ENCODE data around the gene OR4F6.
"Not testable (repeated sequence)": the region's sequence is repeated elsewhere in the genome, so short reads cannot be mapped to it uniquely, and the experiment has no call there.

OR4F6 gene

GRCh38 chr15:101803209-101803608 is at the start of gene OR4F6:
Gene OR4F6, plus strand, starts transcription at chr15:101803509. Its CDS starts 2,211 bp downstream, at chr15:101805720.
- Histone ChIP-seq H3K27ac (ENCODE audit: low read depth, low read length) (no peak within 1 kb of the TSS), H3K9ac (ENCODE audit: low read length) (no peak within 1 kb of the TSS), H3K36me3 (ENCODE audit: insufficient read depth, low read length) (no peaks in the 10 kb centered on the region), H3K9me3 (ENCODE audit: low read length) (no peaks in the 10 kb centered on the region), H3K4me1 (ENCODE audit: insufficient read depth, low read length) (no peaks in the 10 kb centered on the region), H3K27me3 (ENCODE audit: control insufficient read depth in 1 of 2, insufficient read depth in 2 of 2, low read length in 2 of 2) (no peaks in the 10 kb centered on the region), H3K4me3 (ENCODE audit: low read depth in 1 of 2, low read length in 2 of 2) (no peak within 1 kb of the TSS)

GRCh38 chr15:101764669-101765339 is 38.5 kb upstream of the OR4F6 start:
- H3K27ac ChIP-seq (ENCODE audit: low read depth, low read length); H3K9me3 ChIP-seq (ENCODE audit: low read length); H3K4me1 ChIP-seq (ENCODE audit: insufficient read depth, low read length); H3K27me3 ChIP-seq (ENCODE audit: control insufficient read depth in 1 of 2, insufficient read depth in 2 of 2, low read length in 2 of 2); H3K9ac ChIP-seq (ENCODE audit: low read length); H3K36me3 ChIP-seq (ENCODE audit: insufficient read depth, low read length); H3K4me3 ChIP-seq (ENCODE audit: low read depth in 1 of 2, low read length in 2 of 2): not testable (repeated sequence)

- not testable (repeated sequence) for H3K27ac ChIP-seq (ENCODE audit: low read depth, low read length); H3K27me3 ChIP-seq (ENCODE audit: control insufficient read depth in 1 of 2, insufficient read depth in 2 of 2, low read length in 2 of 2); H3K9ac ChIP-seq (ENCODE audit: low read length); H3K9me3 ChIP-seq (ENCODE audit: low read length); H3K4me1 ChIP-seq (ENCODE audit: insufficient read depth, low read length); H3K4me3 ChIP-seq (ENCODE audit: low read depth in 1 of 2, low read length in 2 of 2); H3K36me3 ChIP-seq (ENCODE audit: insufficient read depth, low read length)
Measured at GRCh38 chr15:101765340-101765671, 38.0 kb upstream of the OR4F6 start.

- no peak overlapping the region for H3K4me3 ChIP-seq (ENCODE audit: low read depth in 1 of 2, low read length in 2 of 2)
- H3K9me3 ChIP-seq (ENCODE audit: low read length), result no peaks in the 10 kb centered on the region
- H3K27me3 ChIP-seq (ENCODE audit: control insufficient read depth in 1 of 2, insufficient read depth in 2 of 2, low read length in 2 of 2), result no peaks in the 10 kb centered on the region
- H3K36me3 ChIP-seq (ENCODE audit: insufficient read depth, low read length), result no peaks in the 10 kb centered on the region
- H3K27ac ChIP-seq (ENCODE audit: low read depth, low read length), result no peak overlapping the region
- no peaks in the 10 kb centered on the region for H3K4me1 ChIP-seq (ENCODE audit: insufficient read depth, low read length)
- H3K9ac ChIP-seq (ENCODE audit: low read length), result no peak overlapping the region
Measured at GRCh38 chr15:101765772-101766456, 37.4 kb upstream of the OR4F6 start.

GRCh38 chr15:101767083-101767640 is 36.1 kb upstream of the OR4F6 start:
- not testable (repeated sequence) for H3K9ac ChIP-seq (ENCODE audit: low read length); H3K4me3 ChIP-seq (ENCODE audit: low read depth in 1 of 2, low read length in 2 of 2); H3K9me3 ChIP-seq (ENCODE audit: low read length); H3K27ac ChIP-seq (ENCODE audit: low read depth, low read length); H3K4me1 ChIP-seq (ENCODE audit: insufficient read depth, low read length); H3K36me3 ChIP-seq (ENCODE audit: insufficient read depth, low read length); H3K27me3 ChIP-seq (ENCODE audit: control insufficient read depth in 1 of 2, insufficient read depth in 2 of 2, low read length in 2 of 2)

GRCh38 chr15:101772921-101773320 is 30.4 kb upstream of the OR4F6 start:
- Histone ChIP-seq H3K36me3 (ENCODE audit: insufficient read depth, low read length) (no peaks in the 10 kb centered on the region), H3K4me3 (ENCODE audit: low read depth in 1 of 2, low read length in 2 of 2) (no peak overlapping the region), H3K9ac (ENCODE audit: low read length) (no peak overlapping the region), H3K4me1 (ENCODE audit: insufficient read depth, low read length) (no peaks in the 10 kb centered on the region), H3K27me3 (ENCODE audit: control insufficient read depth in 1 of 2, insufficient read depth in 2 of 2, low read length in 2 of 2) (no peaks in the 10 kb centered on the region), H3K9me3 (ENCODE audit: low read length) (no peaks in the 10 kb centered on the region), H3K27ac (ENCODE audit: low read depth, low read length) (no peak overlapping the region)

- no peaks in the 10 kb centered on the region for H3K27me3 ChIP-seq (ENCODE audit: control insufficient read depth in 1 of 2, insufficient read depth in 2 of 2, low read length in 2 of 2)
- H3K4me1 ChIP-seq (ENCODE audit: insufficient read depth, low read length), result no peaks in the 10 kb centered on the region
- H3K4me3 ChIP-seq (ENCODE audit: low read depth in 1 of 2, low read length in 2 of 2), result no peak overlapping the region
- no peaks in the 10 kb centered on the region for H3K9me3 ChIP-seq (ENCODE audit: low read length)
- H3K9ac ChIP-seq (ENCODE audit: low read length), result no peak overlapping the region
- H3K36me3 ChIP-seq (ENCODE audit: insufficient read depth, low read length), result no peaks in the 10 kb centered on the region
- no peak overlapping the region for H3K27ac ChIP-seq (ENCODE audit: low read depth, low read length)
Measured at GRCh38 chr15:101773496-101774100, 29.7 kb upstream of the OR4F6 start.

GRCh38 chr15:101775136-101775535 is 28.2 kb upstream of the OR4F6 start:
- H3K27ac ChIP-seq (ENCODE audit: low read depth, low read length), result no peak overlapping the region
- H3K36me3 ChIP-seq (ENCODE audit: insufficient read depth, low read length), result no peaks in the 10 kb centered on the region
- no peaks in the 10 kb centered on the region for H3K9me3 ChIP-seq (ENCODE audit: low read length)
- H3K27me3 ChIP-seq (ENCODE audit: control insufficient read depth in 1 of 2, insufficient read depth in 2 of 2, low read length in 2 of 2), result no peaks in the 10 kb centered on the region
- H3K4me1 ChIP-seq (ENCODE audit: insufficient read depth, low read length), result no peaks in the 10 kb centered on the region
- H3K9ac ChIP-seq (ENCODE audit: low read length), result no peak overlapping the region
- no peak overlapping the region for H3K4me3 ChIP-seq (ENCODE audit: low read depth in 1 of 2, low read length in 2 of 2)

- not testable (repeated sequence) for H3K9me3 ChIP-seq (ENCODE audit: low read length); H3K27ac ChIP-seq (ENCODE audit: low read depth, low read length); H3K4me1 ChIP-seq (ENCODE audit: insufficient read depth, low read length)
Measured at GRCh38 chr15:101778576-101778975, 24.7 kb upstream of the OR4F6 start.

GRCh38 chr15:101780225-101780624 is 23.1 kb upstream of the OR4F6 start:
- not testable (repeated sequence) for H3K36me3 ChIP-seq (ENCODE audit: insufficient read depth, low read length); H3K4me3 ChIP-seq (ENCODE audit: low read depth in 1 of 2, low read length in 2 of 2); H3K9me3 ChIP-seq (ENCODE audit: low read length); H3K4me1 ChIP-seq (ENCODE audit: insufficient read depth, low read length); H3K27ac ChIP-seq (ENCODE audit: low read depth, low read length); H3K27me3 ChIP-seq (ENCODE audit: control insufficient read depth in 1 of 2, insufficient read depth in 2 of 2, low read length in 2 of 2); H3K9ac ChIP-seq (ENCODE audit: low read length)

More at GRCh38 chr15:101778576-101778975, 24.7 kb upstream of the OR4F6 start:
- not testable (repeated sequence) for H3K9ac ChIP-seq (ENCODE audit: low read length); H3K36me3 ChIP-seq (ENCODE audit: insufficient read depth, low read length); H3K4me3 ChIP-seq (ENCODE audit: low read depth in 1 of 2, low read length in 2 of 2); H3K27me3 ChIP-seq (ENCODE audit: control insufficient read depth in 1 of 2, insufficient read depth in 2 of 2, low read length in 2 of 2)

GRCh38 chr15:101781928-101782327 is 21.4 kb upstream of the OR4F6 start:
- Histone ChIP-seq H3K27ac (ENCODE audit: low read depth, low read length) (no peak overlapping the region), H3K27me3 (ENCODE audit: control insufficient read depth in 1 of 2, insufficient read depth in 2 of 2, low read length in 2 of 2) (no peaks in the 10 kb centered on the region), H3K4me1 (ENCODE audit: insufficient read depth, low read length) (no peaks in the 10 kb centered on the region), H3K4me3 (ENCODE audit: low read depth in 1 of 2, low read length in 2 of 2) (no peak overlapping the region), H3K9ac (ENCODE audit: low read length) (no peak overlapping the region), H3K36me3 (ENCODE audit: insufficient read depth, low read length) (no peaks in the 10 kb centered on the region), H3K9me3 (ENCODE audit: low read length) (no peaks in the 10 kb centered on the region)

All from muscle layer of colon (tissue), 2 donors.